Mesendoderm (in vitro differentiated cells): ENCODE data around the gene CENPM.

Experiments
- DNase-seq: peaks from one replicate; pipeline ENCODE4 v3.0.0; 2013
- H2AK5ac ChIP-seq: 2 replicates; pipeline ENCODE4 v1.6.1; 2013; ENCODE audit warnings: low read length, inconsistent platforms
- H2BK120ac ChIP-seq: 2 replicates; pipeline ENCODE4 v1.6.1; 2013; ENCODE audit warnings: low read depth, mild to moderate bottlenecking, low read length, moderate library complexity, mixed read lengths
- H2BK15ac ChIP-seq: replicated peaks from 2 replicates; pipeline ENCODE4 v1.6.1; 2013; ENCODE audit warnings: low read depth, mild to moderate bottlenecking, moderate library complexity
- H2BK5ac ChIP-seq: 2 replicates; pipeline ENCODE4 v1.6.1; 2013; ENCODE audit warnings: low read length, inconsistent platforms
- H3K18ac ChIP-seq: 2 replicates; pipeline ENCODE4 v1.6.1; 2013; ENCODE audit warnings: mild to moderate bottlenecking, low read length, mixed read lengths
- H3K23ac ChIP-seq: one replicate; pipeline ENCODE4 v1.6.1; 2013; ENCODE audit warnings: low read length
- H3K27ac ChIP-seq: 2 replicates; pipeline ENCODE4 v1.5.1; 2013; ENCODE audit warnings: low read depth, mild to moderate bottlenecking, inconsistent platforms, low read length, moderate library complexity
- H3K27me3 ChIP-seq: 2 replicates; pipeline ENCODE4 v1.6.1; 2013; ENCODE audit warnings: low read length, control low read depth, mild to moderate bottlenecking, inconsistent platforms; ENCODE audit not compliant: insufficient read depth, poor library complexity
- H3K36me3 ChIP-seq: 2 replicates; pipeline ENCODE4 v1.6.1; 2013; ENCODE audit warnings: low read length, inconsistent platforms; ENCODE audit not compliant: control insufficient read depth, insufficient read depth
- H3K4ac ChIP-seq: one replicate; pipeline ENCODE4 v1.6.1; 2013; ENCODE audit warnings: low read depth, mild to moderate bottlenecking, low read length, moderate library complexity
- H3K4me1 ChIP-seq: 2 replicates; pipeline ENCODE4 v1.6.1; 2013; ENCODE audit warnings: low read depth, low read length, inconsistent platforms; ENCODE audit not compliant: control insufficient read depth
- H3K4me2 ChIP-seq: 2 replicates; pipeline ENCODE4 v1.6.1; 2013; ENCODE audit warnings: low read length
- H3K4me3 ChIP-seq: 2 replicates; pipeline ENCODE4 v1.5.1; 2013; ENCODE audit warnings: mild to moderate bottlenecking, low read length
- H3K56ac ChIP-seq: one replicate; pipeline ENCODE4 v1.6.1; 2013; ENCODE audit warnings: low read length
- H3K79me1 ChIP-seq: 2 replicates; pipeline ENCODE4 v1.6.1; 2013; ENCODE audit warnings: low read length, inconsistent platforms
- H3K79me2 ChIP-seq: 2 replicates; pipeline ENCODE4 v1.6.1; 2013; ENCODE audit warnings: mild to moderate bottlenecking, low read length; ENCODE audit not compliant: control insufficient read depth, insufficient read depth
- H3K9ac ChIP-seq: 2 replicates; pipeline ENCODE4 v1.6.1; 2013; ENCODE audit warnings: low read length, inconsistent platforms
- H4K5ac ChIP-seq: one replicate; pipeline ENCODE4 v1.6.1; 2013; ENCODE audit warnings: low read length
- H4K8ac ChIP-seq: one replicate; pipeline ENCODE4 v1.6.1; 2013; ENCODE audit warnings: low read depth, mild to moderate bottlenecking, control low read depth, low read length, moderate library complexity
- WGBS: extraction: QIAGEN DNeasy Blood & Tissue Kit; methylation state at CpG from one replicate; pipeline ENCODE4 v1.1.7; 2013; ENCODE audit warnings: low lambda C conversion rate, missing lambda C conversion rate; ENCODE audit not compliant: insufficient coverage; ENCODE audit errors: extremely low coverage; 5-methylcytosine and 5-hydroxymethylcytosine counted together

CENPM gene

DNA sequence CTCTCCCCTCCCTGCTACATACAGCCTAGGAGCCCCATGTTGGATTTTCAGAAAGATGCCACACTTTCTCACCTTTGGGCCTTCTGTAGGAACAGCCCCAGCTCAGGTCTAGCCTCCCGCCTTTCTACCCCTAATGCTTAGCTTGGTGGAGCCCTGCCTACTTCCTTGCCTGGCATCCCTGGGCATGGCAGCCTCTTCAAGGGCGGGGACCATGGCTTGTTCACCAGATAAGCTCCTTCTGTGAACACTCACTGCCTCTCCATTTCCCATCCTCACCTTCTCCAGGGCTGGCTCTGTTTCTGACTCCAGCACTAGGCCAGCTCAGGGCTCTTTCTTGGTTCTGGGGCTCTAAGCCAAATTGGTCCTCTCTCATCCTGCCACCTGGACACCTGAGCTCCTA is 23.6 kb upstream of the CENPM start:
- H2BK5ac ChIP-seq = no peak overlapping the region
- no peak overlapping the region for H3K9ac ChIP-seq
- no peak overlapping the region for H3K23ac ChIP-seq
- H2BK120ac ChIP-seq = no peak overlapping the region
- no peaks in the 10 kb centered on the region for H3K79me2 ChIP-seq
- no peak overlapping the region for H4K8ac ChIP-seq
- WGBS = no CpG with 5 or more reads among the region's 2 CpGs
- no peak overlapping the region for H3K27ac ChIP-seq
- H2AK5ac ChIP-seq = no peak overlapping the region
- no peak for DNase-seq
- H3K36me3 ChIP-seq = no peaks in the 10 kb centered on the region
- H3K4ac ChIP-seq = no peak overlapping the region
- peaks cover 3% of the 10 kb centered on the region for H3K4me1 ChIP-seq
- no peak overlapping the region for H3K4me3 ChIP-seq
- peaks cover 8% of the 10 kb centered on the region for H3K27me3 ChIP-seq
- H3K4me2 ChIP-seq = no peak overlapping the region
- H2BK15ac ChIP-seq = no peak overlapping the region
- no peak overlapping the region for H3K18ac ChIP-seq
- H3K56ac ChIP-seq = no peak overlapping the region
- H4K5ac ChIP-seq = no peak overlapping the region
- no peaks in the 10 kb centered on the region for H3K79me1 ChIP-seq

DNA sequence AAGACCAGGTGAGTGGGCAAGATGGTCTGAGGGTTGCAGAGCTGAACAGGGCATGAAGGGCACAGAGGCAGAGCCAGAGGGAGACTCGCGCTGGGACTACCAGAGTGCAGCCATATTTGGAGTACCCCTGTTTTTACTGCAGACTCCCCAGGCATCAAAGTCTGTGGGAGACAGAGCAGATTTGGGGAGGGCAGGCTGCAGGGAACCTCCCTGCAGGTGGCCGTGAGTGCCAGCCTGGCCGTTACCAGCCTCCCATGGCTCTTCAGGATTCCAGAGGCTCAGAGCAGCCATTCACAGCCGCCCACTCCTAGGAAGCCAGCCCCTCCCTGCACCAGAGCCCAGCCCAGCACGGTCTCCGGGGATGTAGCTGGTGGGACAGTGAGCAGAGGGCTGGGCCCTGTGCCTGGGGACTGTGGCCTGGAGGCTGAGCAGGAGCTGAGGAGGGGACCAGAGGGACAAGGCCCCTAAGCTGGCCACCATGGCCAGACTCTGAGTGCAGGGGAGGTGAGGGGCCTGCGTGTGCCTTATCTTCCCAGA is 22.2 kb upstream of the CENPM start, which contains the start of gene SEPTIN3:
SEPTIN3 (plus strand) TSS at position 334 of the 537 bp plus-strand sequence. CDS start 2,050 bp downstream, outside the sequence.
- Histone ChIP-seq H3K27ac (no peak within 1 kb of the TSS), H2BK120ac (no peak within 1 kb of the TSS), H4K8ac (no peak within 1 kb of the TSS), H2AK5ac (peak within 1 kb of the TSS; percentile 74), H2BK15ac (no peak within 1 kb of the TSS), H3K9ac (no peak within 1 kb of the TSS), H2BK5ac (no peak within 1 kb of the TSS), H3K27me3 (no peaks in the 10 kb centered on the region), H3K4me3 (no peak within 1 kb of the TSS), H3K4me1 (peaks cover 3% of the 10 kb centered on the region), H3K36me3 (no peaks in the 10 kb centered on the region), H4K5ac (no peak within 1 kb of the TSS), H3K4me2 (no peak within 1 kb of the TSS), H3K79me2 (no peaks in the 10 kb centered on the region), H3K4ac (no peak within 1 kb of the TSS), H3K56ac (peak within 1 kb of the TSS; percentile 25), H3K79me1 (no peaks in the 10 kb centered on the region), H3K23ac (no peak within 1 kb of the TSS), H3K18ac (no peak within 1 kb of the TSS)
- no CpG with 5 or more reads among the region's 8 CpGs for WGBS
- no peak for DNase-seq

DNA sequence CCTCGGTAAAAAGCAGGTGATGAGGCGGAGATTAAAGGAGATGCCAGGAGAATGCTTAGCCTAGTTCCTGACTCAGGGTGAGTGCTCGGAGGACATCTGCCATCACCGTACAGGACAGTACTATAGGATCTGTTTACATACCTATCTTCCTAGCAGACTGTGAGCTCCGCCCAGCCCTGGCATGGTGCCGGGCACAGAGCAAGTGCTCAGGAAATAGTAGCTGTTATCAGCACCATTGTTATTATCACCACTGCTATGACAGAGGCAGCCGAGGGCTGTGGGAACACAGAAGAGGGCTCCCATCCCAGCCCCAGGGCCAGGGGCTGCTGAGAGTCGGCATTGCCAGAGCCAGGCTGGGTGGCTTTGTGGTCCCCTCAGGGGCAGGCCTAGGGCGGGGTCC is 21.6 kb upstream of the CENPM start:
- H3K4me1 ChIP-seq = peaks cover 3% of the 10 kb centered on the region
- no peak overlapping the region for H3K56ac ChIP-seq
- no peak overlapping the region for H3K9ac ChIP-seq
- no CpG with 5 or more reads among the region's 9 CpGs for whole genome bisulfite sequencing
- no peak overlapping the region for H3K18ac ChIP-seq
- H3K4ac ChIP-seq = no peak overlapping the region
- H3K4me2 ChIP-seq = no peak overlapping the region
- no peaks in the 10 kb centered on the region for H3K36me3 ChIP-seq
- no peak for DNase-seq
- no peak overlapping the region for H3K4me3 ChIP-seq
- H3K27ac ChIP-seq = no peak overlapping the region
- H3K23ac ChIP-seq = no peak overlapping the region
- H3K79me2 ChIP-seq = no peaks in the 10 kb centered on the region
- no peak overlapping the region for H2BK120ac ChIP-seq
- no peak overlapping the region for H4K8ac ChIP-seq
- no peaks in the 10 kb centered on the region for H3K79me1 ChIP-seq
- H2BK5ac ChIP-seq = no peak overlapping the region
- H2BK15ac ChIP-seq = no peak overlapping the region
- no peak overlapping the region for H4K5ac ChIP-seq
- H3K27me3 ChIP-seq = no peaks in the 10 kb centered on the region
- H2AK5ac ChIP-seq = no peak overlapping the region

- Histone ChIP-seq H3K36me3 (no peaks in the 10 kb centered on the region), H3K4ac (no peak overlapping the region), H2BK120ac (no peak overlapping the region), H3K27ac (no peak overlapping the region), H4K5ac (no peak overlapping the region), H3K79me2 (no peaks in the 10 kb centered on the region), H3K79me1 (no peaks in the 10 kb centered on the region), H3K4me1 (peaks cover 3% of the 10 kb centered on the region), H3K56ac (peak overlapping the region; percentile 71), H2BK5ac (no peak overlapping the region), H4K8ac (no peak overlapping the region), H3K23ac (no peak overlapping the region), H3K27me3 (no peaks in the 10 kb centered on the region), H2AK5ac (no peak overlapping the region), H3K9ac (peak overlapping the region; percentile 41), H3K4me3 (no peak overlapping the region), H2BK15ac (no peak overlapping the region), H3K18ac (no peak overlapping the region), H3K4me2 (no peak overlapping the region)
- WGBS = no CpG with 5 or more reads among the region's 8 CpGs
- DNase-seq = peak; percentile 97
Measured at GRCh38 chr22:41966607-41967240, 19.8 kb upstream of the CENPM start.

- no peaks in the 10 kb centered on the region for H3K27me3 ChIP-seq
- H3K23ac ChIP-seq = no peak overlapping the region
- no peak overlapping the region for H3K18ac ChIP-seq
- no peak overlapping the region for H3K4ac ChIP-seq
- H3K4me3 ChIP-seq = no peak overlapping the region
- no peak overlapping the region for H3K56ac ChIP-seq
- peaks cover 3% of the 10 kb centered on the region for H3K4me1 ChIP-seq
- no peak overlapping the region for H2BK120ac ChIP-seq
- no peak overlapping the region for H2BK15ac ChIP-seq
- H2AK5ac ChIP-seq = no peak overlapping the region
- no peaks in the 10 kb centered on the region for H3K79me2 ChIP-seq
- H3K36me3 ChIP-seq = no peaks in the 10 kb centered on the region
- no peak overlapping the region for H4K8ac ChIP-seq
- no peaks in the 10 kb centered on the region for H3K79me1 ChIP-seq
- no CpG with 5 or more reads among the region's 2 CpGs for WGBS
- no peak overlapping the region for H4K5ac ChIP-seq
- no peak for DNase-seq
- no peak overlapping the region for H3K9ac ChIP-seq
- H3K27ac ChIP-seq = no peak overlapping the region
- H2BK5ac ChIP-seq = no peak overlapping the region
- H3K4me2 ChIP-seq = no peak overlapping the region
Measured at GRCh38 chr22:41966225-41966606, 19.3 kb upstream of the CENPM start.

- Histone ChIP-seq H3K27me3 (no peaks in the 10 kb centered on the region), H2BK15ac (no peak overlapping the region), H3K36me3 (no peaks in the 10 kb centered on the region), H3K9ac (no peak overlapping the region), H3K18ac (no peak overlapping the region), H3K27ac (no peak overlapping the region), H3K4me2 (no peak overlapping the region), H4K5ac (no peak overlapping the region), H3K23ac (no peak overlapping the region), H3K79me1 (no peaks in the 10 kb centered on the region), H2AK5ac (no peak overlapping the region), H3K56ac (no peak overlapping the region), H3K4me3 (no peak overlapping the region), H3K79me2 (no peaks in the 10 kb centered on the region), H2BK120ac (no peak overlapping the region), H2BK5ac (no peak overlapping the region), H3K4ac (no peak overlapping the region), H3K4me1 (peaks cover 3% of the 10 kb centered on the region), H4K8ac (no peak overlapping the region)
- DNase-seq = no peak
- no CpG with 5 or more reads among the region's 5 CpGs for whole genome bisulfite sequencing
Measured at GRCh38 chr22:41964112-41964491, 17.1 kb upstream of the CENPM start.
